ENCODE measurements around the gene KIF21A.
A peak's percentile ranks its signal among the peaks of the same experiment; 100 is the strongest.

KIF21A gene

DNA sequence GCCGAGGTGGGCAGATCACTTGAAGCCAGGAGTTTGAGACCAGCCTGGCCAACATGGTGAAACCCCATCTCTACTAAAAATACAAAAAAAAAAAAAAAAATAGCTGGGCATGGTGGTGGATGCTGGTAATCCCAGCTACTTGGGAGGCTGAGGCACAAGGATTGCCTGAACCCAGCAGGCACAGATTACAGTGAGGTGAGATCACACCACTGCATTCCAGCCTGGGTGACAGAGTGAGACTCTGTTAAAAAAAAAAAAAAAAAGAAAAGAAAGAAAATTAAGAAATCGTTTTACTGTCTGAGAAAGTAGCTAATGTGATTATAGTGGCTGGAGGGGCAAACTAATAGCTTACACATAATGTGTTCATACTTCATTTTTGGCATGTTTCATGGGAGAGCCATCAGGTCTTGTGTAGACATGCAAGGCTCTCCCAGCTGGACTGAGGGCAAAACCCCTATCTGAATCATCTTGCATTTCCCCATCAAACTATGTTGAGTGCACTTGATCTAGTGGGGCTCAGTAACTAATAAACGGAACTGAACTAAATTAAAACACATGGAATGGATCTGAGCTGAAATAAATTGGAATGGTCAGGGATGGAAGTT, 16.2 kb downstream of the KIF21A start:
- Mint-ChIP-seq H3K27ac (ENCODE audit: low read depth) (no peak overlapping the region), H3K36me3 (ENCODE audit: insufficient read depth) (peaks cover 5% of the 10 kb centered on the region), H3K9me3 (no peaks in the 10 kb centered on the region), H3K27me3 (no peaks in the 10 kb centered on the region), H3K4me1 (peaks cover 16% of the 10 kb centered on the region), H3K4me3 (no peak overlapping the region)
- DNase-seq (ENCODE audit: low spot score in 2 of 2) (no peak), ATAC-seq (replicated peaks; ENCODE audit: extremely low read depth, poor library complexity, severe bottlenecking) (no peak)

DNA sequence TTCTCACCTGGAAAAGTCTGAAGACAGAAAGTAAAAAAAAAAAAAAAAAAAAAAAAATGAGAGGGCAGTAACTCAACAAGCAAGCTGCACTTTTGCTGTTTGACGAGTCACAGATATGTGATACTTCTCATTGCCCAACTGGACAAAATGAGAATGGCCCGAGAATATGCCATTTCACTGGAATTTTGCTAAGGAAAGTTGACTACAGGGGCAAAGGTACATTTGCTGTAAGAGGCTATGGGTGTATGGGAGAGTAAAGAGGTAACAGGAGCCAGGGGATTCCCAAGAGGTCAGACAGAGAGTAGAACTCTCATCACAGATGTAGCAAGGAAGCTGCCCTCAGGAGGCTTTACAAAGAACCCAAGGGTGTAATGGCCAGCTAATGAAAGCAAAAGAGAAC, 22.9 kb downstream of the KIF21A start:
- no peaks in the 10 kb centered on the region for H3K36me3 Mint-ChIP-seq (ENCODE audit: insufficient read depth)

DNA sequence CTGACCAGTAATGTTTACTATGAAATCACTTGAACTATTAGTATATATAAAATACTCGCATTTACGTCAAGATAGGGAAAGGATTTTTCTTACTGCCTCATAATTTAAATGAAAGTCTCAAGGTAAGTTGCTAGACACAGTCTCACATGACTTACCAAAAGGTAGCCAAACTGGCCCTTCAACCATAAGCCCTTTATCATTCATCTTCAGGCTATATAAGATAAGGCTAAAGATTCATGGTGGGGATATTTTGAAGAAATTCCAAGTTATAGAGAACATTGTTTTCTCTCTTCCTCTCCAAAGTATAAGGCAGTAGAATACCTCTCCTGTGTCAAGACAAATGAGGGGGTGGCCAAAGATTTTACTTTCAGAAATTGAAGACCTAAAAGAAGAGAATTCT, 23.4 kb downstream of the KIF21A start:
- Mint-ChIP-seq H3K36me3 (ENCODE audit: insufficient read depth) (no peaks in the 10 kb centered on the region), H3K4me1 (peaks cover 10% of the 10 kb centered on the region), H3K4me3 (no peak overlapping the region), H3K27ac (ENCODE audit: low read depth) (no peak overlapping the region), H3K9me3 (no peaks in the 10 kb centered on the region), H3K27me3 (no peaks in the 10 kb centered on the region)
- ATAC-seq (replicated peaks; ENCODE audit: extremely low read depth, poor library complexity, severe bottlenecking) (no peak), DNase-seq (ENCODE audit: low spot score in 2 of 2) (no peak)

More for the DNA sequence above, 22.9 kb downstream of the KIF21A start:
- ATAC-seq (replicated peaks; ENCODE audit: extremely low read depth, poor library complexity, severe bottlenecking): no peak
- Mint-ChIP-seq H3K27ac (ENCODE audit: low read depth) (peak overlapping the region; percentile 14), H3K9me3 (no peaks in the 10 kb centered on the region), H3K4me1 (peaks cover 9% of the 10 kb centered on the region), H3K4me3 (no peak overlapping the region), H3K27me3 (no peaks in the 10 kb centered on the region)
- DNase-seq (ENCODE audit: low spot score in 2 of 2): no peak

- no peaks in the 10 kb centered on the region for H3K9me3 Mint-ChIP-seq
- no peak for DNase-seq (ENCODE audit: low spot score in 2 of 2)
- H3K27me3 Mint-ChIP-seq: no peaks in the 10 kb centered on the region
- H3K4me1 Mint-ChIP-seq: peaks cover 17% of the 10 kb centered on the region
- no peak for ATAC-seq (replicated peaks; ENCODE audit: extremely low read depth, poor library complexity, severe bottlenecking)
- H3K36me3 Mint-ChIP-seq (ENCODE audit: insufficient read depth): peaks cover 2% of the 10 kb centered on the region
- no peak overlapping the region for H3K27ac Mint-ChIP-seq (ENCODE audit: low read depth)
- no peak overlapping the region for H3K4me3 Mint-ChIP-seq
Measured at GRCh38 chr12:39417916-39418315, 25.0 kb downstream of the KIF21A start.

DNA sequence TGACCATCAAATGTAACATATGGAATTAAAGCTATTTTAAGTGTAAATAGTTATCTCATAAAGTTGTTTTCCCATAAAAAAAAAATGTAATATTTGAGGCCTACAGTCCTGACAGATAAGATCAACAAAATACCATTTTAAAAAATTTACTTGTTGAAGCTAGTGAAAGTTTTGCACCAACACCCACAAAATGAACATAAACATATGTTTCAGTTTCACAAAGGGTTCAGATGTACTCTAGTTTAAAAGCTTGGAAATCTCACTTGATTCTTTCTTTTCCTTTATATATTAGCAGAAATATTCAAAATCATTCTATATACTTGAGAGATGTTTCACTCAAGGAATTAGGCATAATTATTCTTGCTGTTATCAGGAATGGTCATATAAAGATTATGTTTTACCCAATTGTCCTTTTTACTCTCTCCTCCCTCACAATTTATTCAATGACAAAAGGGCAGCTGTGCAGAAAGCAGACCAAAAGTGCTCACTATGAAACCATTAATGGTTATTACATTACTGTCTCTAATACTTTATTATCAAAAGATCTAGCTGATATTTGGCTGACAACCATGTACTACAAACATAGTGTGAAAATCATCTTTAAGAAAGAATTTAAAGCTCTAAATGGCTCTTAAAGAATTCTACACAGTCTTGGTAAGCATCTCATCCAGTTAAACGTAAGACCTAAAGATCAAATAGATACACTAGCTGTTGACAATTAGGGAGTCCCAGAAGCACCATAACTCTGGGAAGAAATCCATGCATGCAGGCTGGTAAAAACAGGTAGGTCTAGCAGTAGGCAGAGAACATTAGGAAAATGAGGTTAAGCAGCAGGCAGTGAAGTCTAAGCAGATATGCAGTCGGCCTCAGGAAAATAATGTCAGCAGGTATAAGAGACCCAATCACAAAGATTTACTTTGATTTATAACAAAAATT, 28.8 kb downstream of the KIF21A start:
- Mint-ChIP-seq H3K4me3 (no peak overlapping the region), H3K9me3 (no peaks in the 10 kb centered on the region), H3K27ac (ENCODE audit: low read depth) (peak overlapping the region; percentile 73), H3K4me1 (peaks cover 8% of the 10 kb centered on the region), H3K36me3 (ENCODE audit: insufficient read depth) (peaks cover 6% of the 10 kb centered on the region), H3K27me3 (no peaks in the 10 kb centered on the region)
- no peak for DNase-seq (ENCODE audit: low spot score in 2 of 2)
- no peak for ATAC-seq (replicated peaks; ENCODE audit: extremely low read depth, poor library complexity, severe bottlenecking)

- no peaks in the 10 kb centered on the region for H3K27me3 Mint-ChIP-seq
Measured at GRCh38 chr12:39412210-39412609, 30.7 kb downstream of the KIF21A start.

GRCh38 chr12:39406262-39406661, 36.7 kb downstream of the KIF21A start:
- ATAC-seq (replicated peaks; ENCODE audit: extremely low read depth, poor library complexity, severe bottlenecking): peak; percentile 46

More at GRCh38 chr12:39412210-39412609, 30.7 kb downstream of the KIF21A start:
- Mint-ChIP-seq H3K4me1 (peaks cover 22% of the 10 kb centered on the region), H3K9me3 (no peaks in the 10 kb centered on the region), H3K36me3 (ENCODE audit: insufficient read depth) (peaks cover 6% of the 10 kb centered on the region), H3K4me3 (no peak overlapping the region), H3K27ac (ENCODE audit: low read depth) (no peak overlapping the region)
- no peak for ATAC-seq (replicated peaks; ENCODE audit: extremely low read depth, poor library complexity, severe bottlenecking)
- DNase-seq (ENCODE audit: low spot score in 2 of 2): no peak

GRCh38 chr12:39405580-39405979, 37.3 kb downstream of the KIF21A start:
- Mint-ChIP-seq H3K4me1 (peaks cover 38% of the 10 kb centered on the region), H3K4me3 (no peak overlapping the region), H3K36me3 (ENCODE audit: insufficient read depth) (no peaks in the 10 kb centered on the region), H3K9me3 (no peaks in the 10 kb centered on the region), H3K27ac (ENCODE audit: low read depth) (peak overlapping the region; percentile 65), H3K27me3 (no peaks in the 10 kb centered on the region)
- DNase-seq (ENCODE audit: low spot score in 2 of 2): no peak
- ATAC-seq (replicated peaks; ENCODE audit: extremely low read depth, poor library complexity, severe bottlenecking): no peak

More at GRCh38 chr12:39406262-39406661, 36.7 kb downstream of the KIF21A start:
- Mint-ChIP-seq H3K27ac (ENCODE audit: low read depth) (peak overlapping the region; percentile 65), H3K36me3 (ENCODE audit: insufficient read depth) (no peaks in the 10 kb centered on the region), H3K9me3 (no peaks in the 10 kb centered on the region), H3K27me3 (no peaks in the 10 kb centered on the region), H3K4me3 (no peak overlapping the region), H3K4me1 (peaks cover 31% of the 10 kb centered on the region)
- no peak for DNase-seq (ENCODE audit: low spot score in 2 of 2)

- Mint-ChIP-seq H3K4me3 (no peak overlapping the region), H3K36me3 (ENCODE audit: insufficient read depth) (no peaks in the 10 kb centered on the region), H3K27ac (ENCODE audit: low read depth) (no peak overlapping the region), H3K4me1 (peaks cover 41% of the 10 kb centered on the region), H3K27me3 (no peaks in the 10 kb centered on the region), H3K9me3 (no peaks in the 10 kb centered on the region)
- no peak for DNase-seq (ENCODE audit: low spot score in 2 of 2)
- no peak for ATAC-seq (replicated peaks; ENCODE audit: extremely low read depth, poor library complexity, severe bottlenecking)
Measured at GRCh38 chr12:39404000-39404399, 38.9 kb downstream of the KIF21A start.

DNA sequence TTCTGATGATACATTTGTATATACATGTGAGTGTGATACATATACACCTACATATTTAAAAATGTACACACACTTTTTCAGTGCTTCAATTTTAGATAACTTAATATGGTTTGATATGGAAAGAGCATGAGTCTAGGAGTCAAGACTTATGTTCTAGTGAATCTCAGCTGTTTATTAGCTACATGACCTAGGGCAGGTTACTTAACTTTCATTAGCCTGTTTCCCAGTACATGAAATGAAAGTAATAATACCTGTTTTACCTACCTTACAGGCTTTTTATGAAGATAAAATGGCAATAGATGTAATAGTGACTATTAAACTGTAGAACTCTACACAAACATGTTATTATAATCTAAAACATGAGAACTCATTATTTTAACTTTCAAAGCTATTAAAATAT, 39.5 kb downstream of the KIF21A start:
- Mint-ChIP-seq H3K9me3 (no peaks in the 10 kb centered on the region), H3K4me3 (no peak overlapping the region), H3K36me3 (ENCODE audit: insufficient read depth) (no peaks in the 10 kb centered on the region), H3K27me3 (no peaks in the 10 kb centered on the region), H3K4me1 (peaks cover 38% of the 10 kb centered on the region), H3K27ac (ENCODE audit: low read depth) (no peak overlapping the region)
- DNase-seq (ENCODE audit: low spot score in 2 of 2): no peak
- ATAC-seq (replicated peaks; ENCODE audit: extremely low read depth, poor library complexity, severe bottlenecking): no peak

DNA sequence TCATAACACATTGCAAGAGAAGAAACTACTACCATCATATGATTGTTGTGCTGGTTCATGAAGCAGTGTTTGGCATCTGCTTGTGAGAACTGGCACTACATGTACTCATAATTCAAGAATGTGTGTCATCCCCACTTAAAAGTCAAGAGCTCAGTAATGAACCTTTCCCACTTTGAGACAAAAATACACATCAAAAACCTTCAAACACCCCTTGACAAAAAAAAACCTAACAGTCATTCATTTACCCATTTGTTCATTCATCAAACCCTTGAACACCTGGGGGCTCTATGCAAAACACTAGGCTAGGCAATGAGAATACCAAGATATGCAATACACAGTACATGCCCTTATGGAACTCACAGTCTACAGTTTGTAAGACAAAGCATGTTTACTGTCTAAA, 40.0 kb downstream of the KIF21A start:
- H3K27ac Mint-ChIP-seq (ENCODE audit: low read depth): no peak overlapping the region
- ATAC-seq (replicated peaks; ENCODE audit: extremely low read depth, poor library complexity, severe bottlenecking) (no peak), DNase-seq (ENCODE audit: low spot score in 2 of 2) (no peak)
- no peaks in the 10 kb centered on the region for H3K27me3 Mint-ChIP-seq
- H3K4me1 Mint-ChIP-seq: peaks cover 34% of the 10 kb centered on the region
- H3K36me3 Mint-ChIP-seq (ENCODE audit: insufficient read depth): no peaks in the 10 kb centered on the region
- no peak overlapping the region for H3K4me3 Mint-ChIP-seq
- H3K9me3 Mint-ChIP-seq: no peaks in the 10 kb centered on the region

DNA sequence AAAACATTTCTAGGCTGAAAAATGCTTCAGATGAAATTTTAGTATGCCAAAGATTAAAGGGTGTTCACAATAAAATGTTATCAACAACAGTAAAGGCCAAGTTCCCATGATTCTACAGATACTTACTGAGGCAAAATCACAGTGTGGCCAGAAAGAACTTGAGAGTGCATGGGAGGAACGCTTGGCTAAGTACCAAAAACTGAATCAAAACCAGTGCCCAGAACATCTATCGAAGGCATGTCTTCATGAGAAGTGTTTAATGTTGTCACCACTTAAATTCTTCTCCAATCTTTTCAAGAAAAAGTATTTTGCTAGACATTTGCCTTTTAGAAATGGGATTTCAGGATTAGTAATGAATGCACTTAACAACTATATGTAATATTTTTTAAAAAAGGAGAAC, 41.5 kb downstream of the KIF21A start:
- H3K9me3 Mint-ChIP-seq: no peaks in the 10 kb centered on the region
- no peaks in the 10 kb centered on the region for H3K36me3 Mint-ChIP-seq (ENCODE audit: insufficient read depth)
- DNase-seq (ENCODE audit: low spot score in 2 of 2) (no peak), ATAC-seq (replicated peaks; ENCODE audit: extremely low read depth, poor library complexity, severe bottlenecking) (no peak)
- H3K27ac Mint-ChIP-seq (ENCODE audit: low read depth): no peak overlapping the region
- no peaks in the 10 kb centered on the region for H3K27me3 Mint-ChIP-seq
- no peak overlapping the region for H3K4me3 Mint-ChIP-seq
- H3K4me1 Mint-ChIP-seq: peaks cover 20% of the 10 kb centered on the region

DNA sequence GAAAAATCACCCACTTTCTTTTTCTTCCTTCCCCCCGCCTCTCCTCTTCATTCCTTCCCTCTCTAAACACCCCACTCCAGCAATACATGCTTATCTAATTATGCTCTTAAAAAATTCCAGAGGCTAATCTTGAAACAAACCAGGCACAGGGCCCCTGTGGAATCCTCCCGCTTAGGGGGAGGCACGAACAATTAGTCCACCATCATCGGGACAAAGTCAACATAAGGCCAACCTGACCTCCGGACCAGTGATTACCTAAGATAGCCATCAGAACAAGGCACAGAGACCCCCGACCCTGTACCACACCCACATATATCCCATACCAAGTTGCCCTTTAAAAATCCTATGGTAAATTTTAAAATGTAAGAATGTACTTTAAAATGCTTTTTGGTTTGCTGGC, 47.1 kb downstream of the KIF21A start:
- H3K36me3 Mint-ChIP-seq (ENCODE audit: insufficient read depth): no peaks in the 10 kb centered on the region
- no peak overlapping the region for H3K4me3 Mint-ChIP-seq
- no peaks in the 10 kb centered on the region for H3K27me3 Mint-ChIP-seq
- DNase-seq (ENCODE audit: low spot score in 2 of 2) (no peak), ATAC-seq (replicated peaks; ENCODE audit: extremely low read depth, poor library complexity, severe bottlenecking) (no peak)
- no peaks in the 10 kb centered on the region for H3K9me3 Mint-ChIP-seq
- peaks cover 15% of the 10 kb centered on the region for H3K4me1 Mint-ChIP-seq
- no peak overlapping the region for H3K27ac Mint-ChIP-seq (ENCODE audit: low read depth)
